Measurements from ENCODE around the gene ARHGAP22.

Gene ARHGAP22

GRCh38 chr10:48464871-48465736 lies 139.8 kb downstream of the ARHGAP22 start:
- Histone ChIP-seq H3K9me3 (ENCODE audit: control insufficient read depth, low read length) (no peaks in the 10 kb centered on the region), H3K9ac (ENCODE audit: low read length) (no peak overlapping the region), H2BK120ac (ENCODE audit: low read depth, low read length) (no peak overlapping the region), H3K36me3 (ENCODE audit: control insufficient read depth in 1 of 2, insufficient read depth in 2 of 2, low read depth in 1 of 2, low read length in 2 of 2) (peaks cover 10 to 36% of the 10 kb centered on the region in 2 experiments), H3K4ac (ENCODE audit: low read depth in 1 of 2, low read length in 2 of 2) (no peak overlapping the region), H4K8ac (ENCODE audit: low read length) (no peak overlapping the region), H3K18ac (ENCODE audit: low read depth in 1 of 2, low read length in 2 of 2) (no peak overlapping the region), H3K23ac (ENCODE audit: low read length in 2 of 2) (no peak overlapping the region), H2AFZ (ENCODE audit: low read depth, low read length) (no peak overlapping the region), H2BK15ac (ENCODE audit: low read depth, poor library complexity, severe bottlenecking) (peak overlapping the region; percentile 12), H3K27me3 (ENCODE audit: control insufficient read depth in 1 of 2, insufficient read depth in 1 of 2, low read length in 2 of 2) (peaks cover 0 to 10% of the 10 kb centered on the region in 2 experiments), H3K14ac (ENCODE audit: low read length in 2 of 2) (no peak overlapping the region), H2BK12ac (ENCODE audit: low read length in 2 of 2) (peak overlapping the region in 1 of 2 experiments; percentile 19), H3K4me1 (ENCODE audit: control insufficient read depth, insufficient read depth, low read depth, low read length) (peaks cover 10% of the 10 kb centered on the region), H3K4me3 (ENCODE audit: insufficient read depth in 1 of 2, low read depth in 1 of 2, low read length in 2 of 2) (no peak overlapping the region), H3K4me2 (ENCODE audit: low read length, poor library complexity, severe bottlenecking) (no peak overlapping the region), H3K79me1 (replicated peaks; ENCODE audit: low read length, poor library complexity, severe bottlenecking) (peaks cover 15% of the 10 kb centered on the region), H2AK5ac (ENCODE audit: low read length, severe bottlenecking) (no peak overlapping the region), H4K91ac (ENCODE audit: low read length) (no peak overlapping the region), H2BK5ac (ENCODE audit: low read depth, low read length, poor library complexity, severe bottlenecking) (no peak overlapping the region), H3K27ac (ENCODE audit: low read length, poor library complexity, severe bottlenecking) (no peak overlapping the region)
- no peak for DNase-seq
- 89% methylated on average over 25 of the region's 27 CpGs for WGBS

DNA sequence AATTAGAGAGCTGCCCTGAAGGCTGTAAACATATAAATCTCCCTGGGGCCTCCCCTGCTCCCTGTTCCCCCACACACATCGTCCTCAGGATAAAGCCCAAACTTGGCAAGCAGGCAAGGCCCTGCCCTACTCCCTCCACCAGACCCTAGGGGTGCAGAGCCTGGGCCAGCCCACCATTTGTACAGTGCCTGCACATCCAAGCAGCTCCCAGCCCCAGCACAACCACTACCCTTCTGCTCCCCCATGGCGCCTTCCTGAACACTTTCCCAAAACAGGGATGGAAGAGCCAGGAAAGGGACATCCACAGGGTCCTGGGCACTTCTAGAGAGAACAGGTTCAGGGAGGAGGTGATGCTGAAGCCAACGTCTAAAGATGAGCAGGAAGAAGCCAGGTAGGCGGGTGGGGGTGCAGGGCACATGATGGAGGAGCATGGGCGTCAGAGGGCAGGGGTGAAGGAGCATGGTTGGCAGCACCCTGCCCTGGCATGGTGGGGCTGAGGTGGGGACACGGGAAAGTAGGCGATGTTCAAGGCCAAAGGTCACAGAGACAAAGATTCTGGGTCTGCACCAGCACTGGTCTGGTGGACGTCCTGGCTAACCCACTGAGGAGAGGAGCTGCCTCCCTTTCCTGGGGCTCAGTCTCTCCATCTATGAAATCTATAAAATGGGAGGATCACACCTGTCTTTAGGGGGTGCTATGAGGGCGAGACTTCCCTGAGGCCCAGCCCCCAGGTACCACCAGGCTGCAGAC lies 140.6 kb downstream of the ARHGAP22 start:
- Histone ChIP-seq H3K14ac (ENCODE audit: low read length in 2 of 2) (peak overlapping the region in 1 of 2 experiments; percentile 61), H4K8ac (ENCODE audit: low read length) (no peak overlapping the region), H3K36me3 (ENCODE audit: control insufficient read depth in 1 of 2, insufficient read depth in 2 of 2, low read depth in 1 of 2, low read length in 2 of 2) (peaks cover 9 to 37% of the 10 kb centered on the region in 2 experiments), H3K9ac (ENCODE audit: low read length) (no peak overlapping the region), H2BK120ac (ENCODE audit: low read depth, low read length) (no peak overlapping the region), H3K23ac (ENCODE audit: low read length in 2 of 2) (no peak overlapping the region), H2BK15ac (ENCODE audit: low read depth, poor library complexity, severe bottlenecking) (peak overlapping the region; percentile 12), H3K4me2 (ENCODE audit: low read length, poor library complexity, severe bottlenecking) (no peak overlapping the region), H3K27ac (ENCODE audit: low read length, poor library complexity, severe bottlenecking) (no peak overlapping the region), H3K4ac (ENCODE audit: low read depth in 1 of 2, low read length in 2 of 2) (peak overlapping the region in 1 of 2 experiments; percentile 35), H4K91ac (ENCODE audit: low read length) (peak overlapping the region; percentile 69), H2AK5ac (ENCODE audit: low read length, severe bottlenecking) (no peak overlapping the region), H3K9me3 (ENCODE audit: control insufficient read depth, low read length) (no peaks in the 10 kb centered on the region), H3K4me3 (ENCODE audit: insufficient read depth in 1 of 2, low read depth in 1 of 2, low read length in 2 of 2) (no peak overlapping the region), H3K27me3 (ENCODE audit: control insufficient read depth in 1 of 2, insufficient read depth in 1 of 2, low read length in 2 of 2) (peaks cover 0 to 10% of the 10 kb centered on the region in 2 experiments), H2BK12ac (ENCODE audit: low read length in 2 of 2) (peak overlapping the region in 1 of 2 experiments; percentile 39), H2AFZ (ENCODE audit: low read depth, low read length) (no peak overlapping the region), H3K79me1 (replicated peaks; ENCODE audit: low read length, poor library complexity, severe bottlenecking) (peaks cover 10% of the 10 kb centered on the region), H2BK5ac (ENCODE audit: low read depth, low read length, poor library complexity, severe bottlenecking) (no peak overlapping the region), H3K18ac (ENCODE audit: low read depth in 1 of 2, low read length in 2 of 2) (peak overlapping the region in 1 of 2 experiments; percentile 29), H3K4me1 (ENCODE audit: control insufficient read depth, insufficient read depth, low read depth, low read length) (peaks cover 14% of the 10 kb centered on the region)
- DNase-seq = no peak
- WGBS = 94% methylated on average over 9 of the region's 9 CpGs

- 78% methylated on average over 6 of the region's 8 CpGs for WGBS
- Histone ChIP-seq H4K91ac (ENCODE audit: low read length) (peak overlapping the region; percentile 34), H3K27ac (ENCODE audit: low read length, poor library complexity, severe bottlenecking) (no peak overlapping the region)
Observed at GRCh38 chr10:48463318-48464003, 141.4 kb downstream of the ARHGAP22 start.

More at GRCh38 chr10:48463318-48464003, 141.4 kb downstream of the ARHGAP22 start:
- Histone ChIP-seq H3K4me3 (ENCODE audit: insufficient read depth in 1 of 2, low read depth in 1 of 2, low read length in 2 of 2) (no peak overlapping the region), H2BK15ac (ENCODE audit: low read depth, poor library complexity, severe bottlenecking) (no peak overlapping the region), H3K79me1 (replicated peaks; ENCODE audit: low read length, poor library complexity, severe bottlenecking) (peaks cover 8% of the 10 kb centered on the region), H3K9ac (ENCODE audit: low read length) (no peak overlapping the region), H3K4me1 (ENCODE audit: control insufficient read depth, insufficient read depth, low read depth, low read length) (peaks cover 14% of the 10 kb centered on the region), H3K9me3 (ENCODE audit: control insufficient read depth, low read length) (no peaks in the 10 kb centered on the region), H2BK120ac (ENCODE audit: low read depth, low read length) (no peak overlapping the region), H3K36me3 (ENCODE audit: control insufficient read depth in 1 of 2, insufficient read depth in 2 of 2, low read depth in 1 of 2, low read length in 2 of 2) (peaks cover 7 to 39% of the 10 kb centered on the region in 2 experiments), H3K27me3 (ENCODE audit: control insufficient read depth in 1 of 2, insufficient read depth in 1 of 2, low read length in 2 of 2) (peaks cover 0 to 10% of the 10 kb centered on the region in 2 experiments), H3K18ac (ENCODE audit: low read depth in 1 of 2, low read length in 2 of 2) (peak overlapping the region in 1 of 2 experiments; percentile 73), H2BK5ac (ENCODE audit: low read depth, low read length, poor library complexity, severe bottlenecking) (no peak overlapping the region), H3K4ac (ENCODE audit: low read depth in 1 of 2, low read length in 2 of 2) (no peak overlapping the region), H2AK5ac (ENCODE audit: low read length, severe bottlenecking) (no peak overlapping the region), H2BK12ac (ENCODE audit: low read length in 2 of 2) (peak overlapping the region; percentile 28 to 34), H4K8ac (ENCODE audit: low read length) (no peak overlapping the region), H3K4me2 (ENCODE audit: low read length, poor library complexity, severe bottlenecking) (no peak overlapping the region), H2AFZ (ENCODE audit: low read depth, low read length) (no peak overlapping the region), H3K14ac (ENCODE audit: low read length in 2 of 2) (no peak overlapping the region), H3K23ac (ENCODE audit: low read length in 2 of 2) (no peak overlapping the region)
- DNase-seq = peak; percentile 25

Data from mesenchymal stem cell (in vitro differentiated cells and primary cell).